ENCODE data around the gene PAX6. TPM values are rescaled to one million over a fixed set of nuclear protein-coding genes. Genes with fewer than 3 reads are reported as not detected.

The PAX6 gene
- total and polyA plus RNA-seq, 2 donors (not counting 1 experiment from before 2014, with no cell fraction given) = 0.44 TPM; not detected in 1

DNA sequence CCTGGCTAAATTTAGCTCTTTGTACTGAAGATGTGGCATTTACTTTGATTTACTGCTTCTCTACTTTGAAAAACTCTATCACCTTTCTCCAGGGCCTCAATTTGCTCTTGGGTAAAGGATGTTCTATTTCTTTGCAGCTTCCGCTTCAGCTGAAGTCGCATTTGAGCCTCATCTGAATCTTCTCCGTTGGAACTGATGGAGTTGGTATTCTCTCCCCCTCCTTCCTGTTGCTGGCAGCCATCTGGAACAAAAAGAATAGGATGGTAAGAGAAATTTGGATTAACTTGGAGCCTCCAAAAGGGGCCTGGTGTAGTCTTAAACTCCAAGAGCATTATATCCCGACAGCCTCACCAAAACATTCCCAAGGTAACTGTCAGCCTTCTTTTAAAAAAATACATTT is 16.6 kb downstream of the PAX6 start:
- TF ChIP-seq EZH2 (IDR thresholded peaks at IDR 0.05; ENCODE audit: low read length, missing control alignments) (no peak), CTCF (conservative IDR thresholded peaks at IDR 0.05 in 1 of 2, IDR thresholded peaks at IDR 0.05 in 1 of 2; ENCODE audit: low read depth in 1 of 2, low read length in 2 of 2) (no peak)
- Histone ChIP-seq H3K4me1 (ENCODE audit: control insufficient read depth, extremely low read depth, insufficient read depth, low read length) (no peaks in the 10 kb centered on the region), H3K9ac (ENCODE audit: insufficient read depth, low read length) (no peak overlapping the region), H4K20me1 (ENCODE audit: control insufficient read depth, extremely low read depth, insufficient read depth, low read length) (no peaks in the 10 kb centered on the region), H3K27me3 (ENCODE audit: control insufficient read depth, insufficient read depth, low read length) (peaks cover 29% of the 10 kb centered on the region), H3K4me2 (ENCODE audit: extremely low read depth, insufficient read depth, low read length) (no peak overlapping the region), H2AFZ (ENCODE audit: low read length) (no peak overlapping the region), H3K36me3 (ENCODE audit: control insufficient read depth, insufficient read depth, low read length) (no peaks in the 10 kb centered on the region), H3K27ac (ENCODE audit: insufficient read depth, low read length) (no peak overlapping the region), H3K79me2 (ENCODE audit: control insufficient read depth, insufficient read depth, low read length) (no peaks in the 10 kb centered on the region), H3K4me3 (replicated peaks in 1 of 4; ENCODE audit: control extremely low read depth in 1 of 4, insufficient read depth in 1 of 4, low read depth in 3 of 4, low read length in 4 of 4) (no peak overlapping the region), H3K9me3 (ENCODE audit: control insufficient read depth, insufficient read depth, low read depth, low read length) (no peaks in the 10 kb centered on the region)
- DNase-seq (ENCODE audit: low read depth in 2 of 2) = no peak

DNA sequence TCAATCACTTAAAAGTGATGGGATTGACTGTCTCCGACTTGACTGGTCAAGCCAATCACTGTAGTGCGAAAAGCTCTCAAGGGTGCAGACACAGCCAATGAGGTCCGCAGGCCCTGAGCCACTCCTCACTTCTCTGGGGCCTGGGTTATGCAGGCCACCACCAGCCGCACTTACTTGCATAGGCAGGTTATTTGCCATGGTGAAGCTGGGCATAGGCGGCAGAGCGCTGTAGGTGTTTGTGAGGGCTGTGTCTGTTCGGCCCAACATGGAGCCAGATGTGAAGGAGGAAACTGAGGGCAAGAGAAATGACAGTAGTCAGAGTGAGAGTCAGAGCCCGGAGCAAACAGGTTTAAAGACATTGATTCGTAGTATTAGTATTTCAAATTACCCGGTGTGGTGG is 17.9 kb downstream of the PAX6 start:
- Histone ChIP-seq H3K36me3 (ENCODE audit: control insufficient read depth, insufficient read depth, low read length) (no peaks in the 10 kb centered on the region), H3K9me3 (ENCODE audit: control insufficient read depth, insufficient read depth, low read depth, low read length) (no peaks in the 10 kb centered on the region), H2AFZ (ENCODE audit: low read length) (no peak overlapping the region), H3K27me3 (ENCODE audit: control insufficient read depth, insufficient read depth, low read length) (peaks cover 16% of the 10 kb centered on the region), H3K27ac (ENCODE audit: insufficient read depth, low read length) (no peak overlapping the region), H3K4me3 (replicated peaks in 1 of 4; ENCODE audit: control extremely low read depth in 1 of 4, insufficient read depth in 1 of 4, low read depth in 3 of 4, low read length in 4 of 4) (no peak overlapping the region), H3K4me2 (ENCODE audit: extremely low read depth, insufficient read depth, low read length) (no peak overlapping the region), H3K79me2 (ENCODE audit: control insufficient read depth, insufficient read depth, low read length) (no peaks in the 10 kb centered on the region), H4K20me1 (ENCODE audit: control insufficient read depth, extremely low read depth, insufficient read depth, low read length) (no peaks in the 10 kb centered on the region), H3K9ac (ENCODE audit: insufficient read depth, low read length) (no peak overlapping the region), H3K4me1 (ENCODE audit: control insufficient read depth, extremely low read depth, insufficient read depth, low read length) (no peaks in the 10 kb centered on the region)
- DNase-seq (ENCODE audit: low read depth in 2 of 2) = no peak
- TF ChIP-seq EZH2 (IDR thresholded peaks at IDR 0.05; ENCODE audit: low read length, missing control alignments) = no peak
- no peak for TF ChIP-seq CTCF (conservative IDR thresholded peaks at IDR 0.05 in 1 of 2, IDR thresholded peaks at IDR 0.05 in 1 of 2; ENCODE audit: low read depth in 1 of 2, low read length in 2 of 2)

- H3K4me2 ChIP-seq (ENCODE audit: extremely low read depth, insufficient read depth, low read length) = no peak overlapping the region
- no peak overlapping the region for H3K9ac ChIP-seq (ENCODE audit: insufficient read depth, low read length)
- no peak for DNase-seq (ENCODE audit: low read depth in 2 of 2)
- no peak for TF ChIP-seq CTCF (conservative IDR thresholded peaks at IDR 0.05 in 1 of 2, IDR thresholded peaks at IDR 0.05 in 1 of 2; ENCODE audit: low read depth in 1 of 2, low read length in 2 of 2)
- no peak for TF ChIP-seq EZH2 (IDR thresholded peaks at IDR 0.05; ENCODE audit: low read length, missing control alignments)
- H2AFZ ChIP-seq (ENCODE audit: low read length) = no peak overlapping the region
- no peaks in the 10 kb centered on the region for H4K20me1 ChIP-seq (ENCODE audit: control insufficient read depth, extremely low read depth, insufficient read depth, low read length)
- no peak overlapping the region for H3K4me3 ChIP-seq (replicated peaks in 1 of 4; ENCODE audit: control extremely low read depth in 1 of 4, insufficient read depth in 1 of 4, low read depth in 3 of 4, low read length in 4 of 4)
- no peaks in the 10 kb centered on the region for H3K36me3 ChIP-seq (ENCODE audit: control insufficient read depth, insufficient read depth, low read length)
- no peaks in the 10 kb centered on the region for H3K4me1 ChIP-seq (ENCODE audit: control insufficient read depth, extremely low read depth, insufficient read depth, low read length)
- H3K27ac ChIP-seq (ENCODE audit: insufficient read depth, low read length) = no peak overlapping the region
- no peaks in the 10 kb centered on the region for H3K9me3 ChIP-seq (ENCODE audit: control insufficient read depth, insufficient read depth, low read depth, low read length)
- peaks cover 10% of the 10 kb centered on the region for H3K27me3 ChIP-seq (ENCODE audit: control insufficient read depth, insufficient read depth, low read length)
- no peaks in the 10 kb centered on the region for H3K79me2 ChIP-seq (ENCODE audit: control insufficient read depth, insufficient read depth, low read length)
Measured at GRCh38 chr11:31792456-31792855, 18.7 kb downstream of the PAX6 start.

Data from fibroblast of lung (primary cell).